ENCODE data around the gene FLII. TPM values are rescaled to one million over a fixed set of nuclear protein-coding genes. Genes with fewer than 3 reads are reported as not detected.

Gene FLII
- polyA plus RNA-seq, 2 donors: 218 to 258 TPM

DNA sequence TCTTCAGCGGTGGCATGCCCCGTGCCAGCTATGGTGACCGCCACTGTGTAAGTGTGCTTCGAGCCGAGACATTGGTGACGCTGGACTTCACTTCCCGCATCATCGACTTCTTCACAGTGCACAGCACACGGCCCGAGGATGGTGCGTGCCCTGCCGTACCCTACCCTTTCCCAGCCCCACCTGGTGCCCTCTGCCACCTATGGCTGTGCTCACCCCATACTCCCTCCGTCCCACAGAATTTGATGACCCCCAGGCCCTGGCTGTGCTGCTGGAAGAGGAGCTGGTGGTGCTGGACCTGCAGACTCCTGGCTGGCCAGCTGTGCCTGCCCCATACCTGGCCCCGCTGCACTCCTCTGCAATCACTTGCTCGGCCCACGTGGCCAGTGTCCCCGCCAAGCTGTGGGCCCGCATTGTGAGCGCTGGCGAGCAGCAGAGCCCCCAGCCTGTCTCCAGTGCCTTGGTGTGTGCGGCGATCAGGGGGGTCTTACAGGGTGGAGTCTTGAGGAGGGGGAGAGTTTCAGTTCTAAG, 23.6 kb downstream of the FLII start:
- 93 to 94% methylated on average over 22 of the region's 22 CpGs for WGBS, 2 donors
- H3K4me3 ChIP-seq (ENCODE audit: low read depth in 1 of 2, low read length in 2 of 2): no peak overlapping the region
- H3K4me1 ChIP-seq (ENCODE audit: control insufficient read depth in 2 of 2, insufficient read depth in 2 of 2, low read length in 1 of 2): peaks cover 0 to 22% of the 10 kb centered on the region in 2 donors
- no peaks in the 10 kb centered on the region for H3K27me3 ChIP-seq (ENCODE audit: control insufficient read depth in 1 of 2, insufficient read depth in 2 of 2, low read length in 2 of 2)
- no peaks in the 10 kb centered on the region for H3K9me3 ChIP-seq (ENCODE audit: control insufficient read depth in 2 of 2, insufficient read depth in 1 of 2, low read depth in 1 of 2, low read length in 1 of 2)
- H3K36me3 ChIP-seq (ENCODE audit: control insufficient read depth in 2 of 2, insufficient read depth in 2 of 2, low read length in 1 of 2): peaks cover 8 to 49% of the 10 kb centered on the region in 2 donors
- peak overlapping the region; percentile 64 to 90 for H3K27ac ChIP-seq (ENCODE audit: low read depth in 2 of 2, low read length in 1 of 2)

- Histone ChIP-seq H3K4me1 (ENCODE audit: control insufficient read depth in 2 of 2, insufficient read depth in 2 of 2, low read length in 1 of 2) (peaks cover 0 to 22% of the 10 kb centered on the region in 2 donors), H3K27me3 (ENCODE audit: control insufficient read depth in 1 of 2, insufficient read depth in 2 of 2, low read length in 2 of 2) (no peaks in the 10 kb centered on the region), H3K9me3 (ENCODE audit: control insufficient read depth in 2 of 2, insufficient read depth in 1 of 2, low read depth in 1 of 2, low read length in 1 of 2) (no peaks in the 10 kb centered on the region), H3K36me3 (ENCODE audit: control insufficient read depth in 2 of 2, insufficient read depth in 2 of 2, low read length in 1 of 2) (peaks cover 8 to 46% of the 10 kb centered on the region in 2 donors), H3K27ac (ENCODE audit: low read depth in 2 of 2, low read length in 1 of 2) (no peak overlapping the region), H3K4me3 (ENCODE audit: low read depth in 1 of 2, low read length in 2 of 2) (no peak overlapping the region)
- WGBS, 2 donors: 92% methylated on average over 21 to 22 of the region's 22 CpGs
Measured at GRCh38 chr17:18233803-18234518, 24.6 kb downstream of the FLII start.

DNA sequence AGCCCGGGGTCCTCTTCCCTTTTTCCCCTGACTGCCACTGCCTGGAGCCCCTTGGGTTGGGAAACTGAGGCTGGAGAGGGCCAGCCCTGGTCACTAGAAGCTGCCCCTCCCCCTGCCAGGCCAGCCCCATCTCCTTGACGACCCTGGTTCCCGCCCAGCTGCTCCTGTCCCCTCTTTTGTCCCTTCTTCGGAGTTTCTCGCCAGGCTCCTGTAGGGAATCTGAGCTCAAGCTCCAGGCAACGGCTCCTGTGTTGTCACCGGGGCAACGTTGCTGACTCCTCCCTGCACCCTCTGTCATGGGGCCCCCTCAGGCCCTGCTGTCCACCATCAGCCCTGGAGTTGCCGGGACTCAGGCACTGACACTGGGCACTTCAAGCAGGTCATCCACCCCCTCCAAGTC, 27.4 kb downstream of the FLII start:
- no peaks in the 10 kb centered on the region for H3K27me3 ChIP-seq (ENCODE audit: control insufficient read depth in 1 of 2, insufficient read depth in 2 of 2, low read length in 2 of 2)
- H3K4me1 ChIP-seq (ENCODE audit: control insufficient read depth in 2 of 2, insufficient read depth in 2 of 2, low read length in 1 of 2): peaks cover 0 to 30% of the 10 kb centered on the region in 2 donors
- peaks cover 5 to 27% of the 10 kb centered on the region in 2 donors for H3K36me3 ChIP-seq (ENCODE audit: control insufficient read depth in 2 of 2, insufficient read depth in 2 of 2, low read length in 1 of 2)
- 69 to 71% methylated on average over 9 of the region's 9 CpGs for WGBS, 2 donors
- no peak overlapping the region for H3K4me3 ChIP-seq (ENCODE audit: low read depth in 1 of 2, low read length in 2 of 2)
- no peak overlapping the region for H3K27ac ChIP-seq (ENCODE audit: low read depth in 2 of 2, low read length in 1 of 2)
- no peaks in the 10 kb centered on the region for H3K9me3 ChIP-seq (ENCODE audit: control insufficient read depth in 2 of 2, insufficient read depth in 1 of 2, low read depth in 1 of 2, low read length in 1 of 2)

DNA sequence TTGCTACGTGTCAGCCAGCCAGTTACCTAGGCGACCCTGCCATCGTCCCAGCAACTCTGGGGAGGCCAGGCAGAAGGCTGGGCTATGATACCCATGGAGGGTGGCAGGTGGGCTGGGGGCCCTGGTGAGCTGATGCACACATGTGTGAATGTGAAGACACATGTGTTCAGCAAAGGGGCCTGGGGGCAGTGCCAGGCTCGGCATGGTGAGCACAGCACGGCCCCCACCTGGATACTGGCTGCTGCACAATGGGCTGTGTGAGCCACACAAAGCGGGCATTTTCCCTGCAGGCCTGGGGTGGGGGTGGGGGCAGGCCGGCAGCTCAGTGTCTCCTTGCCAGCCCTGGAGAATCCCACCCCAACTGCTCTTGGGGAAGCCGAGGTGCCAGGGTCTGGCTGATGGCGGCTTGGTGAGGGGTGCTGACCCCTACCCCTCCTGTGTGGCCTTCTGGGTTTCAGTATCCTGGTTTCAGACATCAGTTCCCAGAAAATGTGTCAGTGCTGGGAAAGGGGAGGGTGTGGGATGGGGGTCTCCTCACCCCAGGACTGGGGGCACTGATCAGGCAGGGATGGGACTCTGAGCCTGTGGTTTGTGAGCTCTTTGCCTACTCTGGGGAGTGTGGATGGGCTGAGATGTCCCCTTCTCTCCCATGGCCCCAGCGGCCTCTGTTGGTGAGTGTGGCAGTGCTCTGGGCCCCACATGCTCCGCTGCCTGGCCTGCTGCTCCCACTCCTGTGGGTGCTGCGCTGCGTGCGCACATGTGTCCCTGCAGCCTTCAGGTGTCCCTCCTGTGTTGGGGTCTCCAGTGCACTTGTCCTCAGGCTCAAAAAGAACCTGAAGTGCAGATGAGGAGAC, 28.0 kb downstream of the FLII start:
- H3K4me3 ChIP-seq (ENCODE audit: low read depth in 1 of 2, low read length in 2 of 2): no peak overlapping the region
- WGBS, 2 donors: 78 to 85% methylated on average over 14 of the region's 14 CpGs
- peaks cover 0 to 24% of the 10 kb centered on the region in 2 donors for H3K4me1 ChIP-seq (ENCODE audit: control insufficient read depth in 2 of 2, insufficient read depth in 2 of 2, low read length in 1 of 2)
- H3K27me3 ChIP-seq (ENCODE audit: control insufficient read depth in 1 of 2, insufficient read depth in 2 of 2, low read length in 2 of 2): no peaks in the 10 kb centered on the region
- no peaks in the 10 kb centered on the region for H3K9me3 ChIP-seq (ENCODE audit: control insufficient read depth in 2 of 2, insufficient read depth in 1 of 2, low read depth in 1 of 2, low read length in 1 of 2)
- H3K27ac ChIP-seq (ENCODE audit: low read depth in 2 of 2, low read length in 1 of 2): no peak overlapping the region
- peaks cover 5 to 27% of the 10 kb centered on the region in 2 donors for H3K36me3 ChIP-seq (ENCODE audit: control insufficient read depth in 2 of 2, insufficient read depth in 2 of 2, low read length in 1 of 2)

GRCh38 chr17:18229771-18230170, 28.8 kb downstream of the FLII start:
- WGBS, 2 donors: 90 to 94% methylated on average over 7 of the region's 7 CpGs
- Histone ChIP-seq H3K27ac (ENCODE audit: low read depth in 2 of 2, low read length in 1 of 2) (no peak overlapping the region), H3K4me3 (ENCODE audit: low read depth in 1 of 2, low read length in 2 of 2) (no peak overlapping the region), H3K27me3 (ENCODE audit: control insufficient read depth in 1 of 2, insufficient read depth in 2 of 2, low read length in 2 of 2) (no peaks in the 10 kb centered on the region), H3K36me3 (ENCODE audit: control insufficient read depth in 2 of 2, insufficient read depth in 2 of 2, low read length in 1 of 2) (peaks cover 5 to 21% of the 10 kb centered on the region in 2 donors), H3K9me3 (ENCODE audit: control insufficient read depth in 2 of 2, insufficient read depth in 1 of 2, low read depth in 1 of 2, low read length in 1 of 2) (no peaks in the 10 kb centered on the region), H3K4me1 (ENCODE audit: control insufficient read depth in 2 of 2, insufficient read depth in 2 of 2, low read length in 1 of 2) (peaks cover 0 to 18% of the 10 kb centered on the region in 2 donors)

DNA sequence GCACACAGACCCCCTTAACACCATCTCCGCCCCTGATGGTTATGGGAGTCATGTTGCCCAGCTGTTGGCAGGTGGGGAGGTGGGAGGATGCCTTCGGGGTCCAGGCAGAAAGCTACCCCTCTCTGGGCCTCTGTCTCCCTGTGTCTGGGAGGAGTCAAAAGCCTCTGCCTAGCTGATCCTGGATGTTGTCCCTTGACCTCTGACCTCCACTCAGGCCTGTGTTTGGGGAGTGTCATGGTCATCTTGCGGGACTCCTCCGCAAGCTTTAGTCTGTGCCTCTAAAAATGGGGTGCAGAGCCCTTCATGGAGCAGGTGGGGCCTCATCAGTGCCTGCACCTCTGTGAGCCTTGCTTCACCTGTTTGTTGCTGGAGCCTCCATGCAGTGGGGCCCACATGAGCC, 29.3 kb downstream of the FLII start:
- Histone ChIP-seq H3K4me1 (ENCODE audit: control insufficient read depth in 2 of 2, insufficient read depth in 2 of 2, low read length in 1 of 2) (peaks cover 0 to 15% of the 10 kb centered on the region in 2 donors), H3K36me3 (ENCODE audit: control insufficient read depth in 2 of 2, insufficient read depth in 2 of 2, low read length in 1 of 2) (peaks cover 4 to 16% of the 10 kb centered on the region in 2 donors), H3K9me3 (ENCODE audit: control insufficient read depth in 2 of 2, insufficient read depth in 1 of 2, low read depth in 1 of 2, low read length in 1 of 2) (no peaks in the 10 kb centered on the region), H3K27ac (ENCODE audit: low read depth in 2 of 2, low read length in 1 of 2) (no peak overlapping the region), H3K27me3 (ENCODE audit: control insufficient read depth in 1 of 2, insufficient read depth in 2 of 2, low read length in 2 of 2) (no peaks in the 10 kb centered on the region), H3K4me3 (ENCODE audit: low read depth in 1 of 2, low read length in 2 of 2) (no peak overlapping the region)
- WGBS, 2 donors: 85 to 88% methylated on average over 4 of the region's 4 CpGs

DNA sequence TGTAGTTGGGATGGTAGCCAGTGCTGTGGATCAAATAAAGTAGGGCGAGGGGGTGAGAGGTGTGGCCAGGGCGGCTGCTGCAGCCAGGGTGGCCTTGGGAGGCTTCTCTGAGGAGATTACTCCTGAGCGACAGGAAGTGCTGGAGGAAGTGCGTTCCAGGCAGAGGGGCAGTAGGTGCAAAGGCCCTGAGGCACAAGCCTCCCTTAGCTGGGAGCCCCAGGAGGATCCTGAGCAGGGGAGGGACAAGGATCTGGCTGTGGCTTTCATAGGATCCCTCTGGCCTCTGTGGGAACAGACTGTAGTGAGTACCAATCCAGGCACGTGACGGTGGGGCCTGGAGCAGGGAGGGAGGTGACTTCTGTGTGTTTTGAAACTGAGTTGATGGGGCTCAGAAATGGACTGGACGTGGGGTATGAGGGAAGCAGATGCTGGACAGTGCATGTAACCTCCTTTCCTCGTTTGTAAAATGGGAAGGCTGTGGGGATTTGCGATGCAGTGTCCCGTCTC, 30.3 kb downstream of the FLII start:
- WGBS, 2 donors: 81 to 89% methylated on average over 10 of the region's 10 CpGs

GRCh38 chr17:18227635-18228034, 30.9 kb downstream of the FLII start:
- Histone ChIP-seq H3K4me1 (ENCODE audit: control insufficient read depth in 2 of 2, insufficient read depth in 2 of 2, low read length in 1 of 2) (peaks cover 0 to 15% of the 10 kb centered on the region in 2 donors), H3K36me3 (ENCODE audit: control insufficient read depth in 2 of 2, insufficient read depth in 2 of 2, low read length in 1 of 2) (peaks cover 0 to 6% of the 10 kb centered on the region in 2 donors), H3K9me3 (ENCODE audit: control insufficient read depth in 2 of 2, insufficient read depth in 1 of 2, low read depth in 1 of 2, low read length in 1 of 2) (no peaks in the 10 kb centered on the region), H3K27ac (ENCODE audit: low read depth in 2 of 2, low read length in 1 of 2) (no peak overlapping the region), H3K27me3 (ENCODE audit: control insufficient read depth in 1 of 2, insufficient read depth in 2 of 2, low read length in 2 of 2) (no peaks in the 10 kb centered on the region), H3K4me3 (ENCODE audit: low read depth in 1 of 2, low read length in 2 of 2) (no peak overlapping the region)
- WGBS, 2 donors: 95% methylated on average over 5 of the region's 5 CpGs

More for the DNA sequence above, 30.3 kb downstream of the FLII start:
- Histone ChIP-seq H3K4me1 (ENCODE audit: control insufficient read depth in 2 of 2, insufficient read depth in 2 of 2, low read length in 1 of 2) (peaks cover 0 to 15% of the 10 kb centered on the region in 2 donors), H3K36me3 (ENCODE audit: control insufficient read depth in 2 of 2, insufficient read depth in 2 of 2, low read length in 1 of 2) (peaks cover 0 to 9% of the 10 kb centered on the region in 2 donors), H3K27ac (ENCODE audit: low read depth in 2 of 2, low read length in 1 of 2) (no peak overlapping the region), H3K27me3 (ENCODE audit: control insufficient read depth in 1 of 2, insufficient read depth in 2 of 2, low read length in 2 of 2) (no peaks in the 10 kb centered on the region), H3K4me3 (ENCODE audit: low read depth in 1 of 2, low read length in 2 of 2) (no peak overlapping the region), H3K9me3 (ENCODE audit: control insufficient read depth in 2 of 2, insufficient read depth in 1 of 2, low read depth in 1 of 2, low read length in 1 of 2) (no peaks in the 10 kb centered on the region)

- Histone ChIP-seq H3K36me3 (ENCODE audit: control insufficient read depth in 2 of 2, insufficient read depth in 2 of 2, low read length in 1 of 2) (no peaks in the 10 kb centered on the region), H3K27ac (ENCODE audit: low read depth in 2 of 2, low read length in 1 of 2) (no peak overlapping the region), H3K27me3 (ENCODE audit: control insufficient read depth in 1 of 2, insufficient read depth in 2 of 2, low read length in 2 of 2) (no peaks in the 10 kb centered on the region), H3K9me3 (ENCODE audit: control insufficient read depth in 2 of 2, insufficient read depth in 1 of 2, low read depth in 1 of 2, low read length in 1 of 2) (no peaks in the 10 kb centered on the region), H3K4me1 (ENCODE audit: control insufficient read depth in 2 of 2, insufficient read depth in 2 of 2, low read length in 1 of 2) (peaks cover 0 to 15% of the 10 kb centered on the region in 2 donors), H3K4me3 (ENCODE audit: low read depth in 1 of 2, low read length in 2 of 2) (peak overlapping the region; percentile 50 to 84)
- 23 to 27% methylated on average over 16 of the region's 16 CpGs for WGBS, 2 donors
Measured at GRCh38 chr17:18226284-18226945, 32.1 kb downstream of the FLII start.

Measured in esophagus (tissue), 2 donors.